ENCODE results near the gene FAM163A.
"Not testable (repeated sequence)": the region's sequence is repeated elsewhere in the genome, so short reads cannot be mapped to it uniquely, and the experiment has no call there.

Gene FAM163A

DNA sequence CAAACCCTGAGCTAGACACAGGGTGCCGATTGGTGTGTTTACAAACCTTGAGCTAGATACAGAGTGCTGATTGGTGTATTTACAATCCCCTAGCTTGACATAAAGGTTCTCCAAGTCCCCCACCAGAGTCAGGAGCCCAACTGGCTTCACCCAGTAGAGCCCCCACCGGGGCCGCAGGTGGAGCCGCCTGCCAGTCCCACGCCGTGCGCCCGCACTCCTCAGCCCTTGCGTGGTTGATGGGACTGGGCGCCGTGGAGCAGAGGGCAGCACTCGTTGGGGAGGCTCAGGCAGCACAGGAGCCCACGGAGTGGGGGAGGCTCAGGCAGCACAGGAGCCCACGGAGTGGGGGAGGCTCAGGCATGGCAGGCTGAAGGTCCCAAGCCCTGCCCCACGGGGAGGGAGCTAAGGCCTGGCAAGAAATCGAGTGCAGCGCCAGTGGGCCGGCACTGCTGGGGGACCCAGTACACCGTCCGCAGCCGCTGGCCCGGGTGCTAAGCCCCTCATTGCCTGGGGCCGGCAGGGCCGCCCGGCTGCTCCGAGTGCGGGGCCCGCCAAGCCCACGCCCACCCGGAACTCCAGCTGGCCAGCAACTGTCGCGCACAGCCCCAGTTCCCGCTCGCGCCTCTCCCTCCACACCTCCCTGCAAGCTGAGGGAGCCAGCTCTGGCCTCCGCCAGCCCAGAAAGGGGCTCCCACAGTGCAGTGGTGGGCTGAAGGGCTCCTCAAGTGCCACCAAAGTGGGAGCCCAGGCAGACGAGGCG lies 93.8 kb downstream of the FAM163A start:
- in situ Hi-C loops (cut with MboI; ENCODE audit: low sequenced_read_pairs) = not testable (repeated sequence)

DNA sequence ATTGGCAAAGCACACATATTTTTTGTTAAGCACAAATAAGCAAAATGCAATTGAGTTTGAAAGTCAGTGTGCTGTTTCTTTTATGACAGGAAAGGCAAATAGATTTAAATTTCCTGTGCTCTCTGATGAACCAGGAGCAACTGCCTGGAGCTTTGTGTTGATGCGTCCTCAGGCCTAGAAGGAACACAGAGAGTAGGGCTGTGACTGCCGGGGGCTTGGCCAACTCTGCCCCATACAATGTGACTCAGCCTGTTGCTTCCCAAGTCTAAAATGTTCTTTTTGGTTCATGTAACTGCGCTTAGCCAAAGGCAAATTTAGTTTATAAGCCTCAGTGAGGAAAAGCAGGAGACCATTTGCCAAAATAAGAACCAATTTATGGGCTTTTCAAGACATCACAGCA lies 97.0 kb downstream of the FAM163A start:
- in situ Hi-C loops (cut with MboI; ENCODE audit: low sequenced_read_pairs) = no loop called here

DNA sequence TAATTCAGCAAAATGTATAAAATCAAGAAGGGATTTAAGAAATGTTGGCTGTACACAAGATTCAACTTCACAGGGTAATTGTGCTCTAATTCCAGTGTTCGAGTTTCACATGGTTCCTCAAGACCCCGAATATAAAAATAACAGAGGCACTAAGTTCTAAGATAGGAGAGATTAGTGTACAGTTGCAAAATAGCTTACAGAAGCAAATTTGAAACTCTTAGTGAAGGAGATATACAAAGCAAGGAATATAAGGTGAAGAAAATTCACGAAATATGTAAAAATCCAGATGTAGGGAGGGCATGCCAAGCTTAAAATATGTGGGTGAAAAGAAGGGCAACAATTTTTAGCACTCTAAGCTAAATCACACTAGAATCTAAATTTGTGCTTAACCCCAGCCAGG lies 105.1 kb downstream of the FAM163A start:
- in situ Hi-C loops (cut with MboI; ENCODE audit: low sequenced_read_pairs) = no loop called here

DNA sequence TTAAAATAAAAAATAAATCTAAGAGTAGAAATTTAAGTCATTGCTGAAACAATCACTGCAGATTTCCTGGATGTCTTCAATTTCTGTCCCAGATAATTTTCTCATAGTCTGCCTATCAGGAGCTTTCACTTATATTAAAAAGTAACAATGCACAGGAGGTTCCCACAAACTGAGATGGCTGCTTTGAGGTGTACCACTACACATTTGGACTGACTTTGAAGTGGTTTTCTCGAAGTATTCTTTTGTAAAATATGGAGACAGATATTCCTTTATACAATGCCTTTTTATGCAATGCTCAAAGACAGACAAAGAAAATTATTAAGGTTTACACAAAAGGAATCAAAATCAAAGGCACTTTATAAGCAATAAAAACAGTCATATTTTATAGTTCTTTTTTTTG lies 110.0 kb downstream of the FAM163A start:
- in situ Hi-C loops (cut with MboI; ENCODE audit: low sequenced_read_pairs) = no loop called here

DNA sequence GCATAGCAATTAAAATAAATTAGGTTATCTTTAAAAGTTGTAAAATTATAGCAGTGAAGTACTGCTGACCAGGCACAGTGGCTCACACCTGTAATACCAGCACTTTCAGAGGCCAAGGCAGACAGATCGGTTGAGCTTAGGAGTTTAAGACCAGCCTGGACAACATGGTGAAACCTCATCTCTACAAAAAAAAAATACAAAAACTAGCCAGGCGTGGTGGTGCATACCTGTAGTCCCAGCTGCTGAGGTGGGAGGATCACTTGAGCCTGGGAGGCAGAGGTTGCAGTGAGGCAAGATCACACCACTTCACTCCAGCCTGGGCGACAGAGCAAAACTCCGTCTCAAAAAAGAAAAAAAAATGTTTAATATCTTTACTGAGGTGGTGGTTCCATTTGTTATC lies 112.7 kb downstream of the FAM163A start:
- in situ Hi-C loops (cut with MboI; ENCODE audit: low sequenced_read_pairs) = not testable (repeated sequence)

DNA sequence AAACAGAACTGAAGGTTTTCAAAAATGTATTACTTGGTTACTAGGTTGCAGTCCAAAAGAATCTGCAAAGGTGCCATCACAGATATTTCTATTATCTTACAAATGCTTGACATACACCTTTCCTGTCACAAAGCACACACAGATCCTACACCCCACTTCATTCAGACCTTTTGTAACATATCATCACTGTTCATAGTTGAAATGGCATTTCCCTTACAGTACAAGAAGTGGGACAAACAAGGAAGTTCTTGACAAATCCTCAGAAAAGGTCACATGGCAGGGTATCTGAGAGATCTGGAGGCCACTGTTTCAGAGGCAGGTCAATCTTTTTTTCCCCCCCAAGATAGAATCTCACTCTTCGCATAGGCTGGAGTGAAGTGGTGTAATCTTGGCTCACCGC lies 113.2 kb downstream of the FAM163A start:
- in situ Hi-C loops (cut with MboI; ENCODE audit: low sequenced_read_pairs) = no loop called here

DNA sequence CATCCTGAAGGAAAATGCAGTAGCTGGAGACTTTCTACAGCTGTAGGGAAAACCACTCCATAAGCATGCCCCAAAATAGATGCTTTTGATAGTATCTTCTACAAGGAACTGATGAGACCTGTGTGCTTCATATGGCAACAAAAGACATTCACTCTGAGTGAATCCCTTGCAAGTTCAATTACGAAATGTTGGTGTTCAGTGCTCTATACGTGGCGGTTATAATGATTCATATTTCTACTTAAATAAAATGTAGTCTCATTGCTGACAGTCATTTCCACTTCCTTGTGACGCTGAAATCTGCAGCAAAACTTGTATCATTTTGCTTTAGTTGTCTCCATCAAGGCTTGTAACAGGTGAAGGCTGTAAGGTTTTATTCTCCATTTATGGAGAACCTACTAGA lies 113.9 kb downstream of the FAM163A start:
- in situ Hi-C loops (cut with MboI; ENCODE audit: low sequenced_read_pairs) = no loop called here

DNA sequence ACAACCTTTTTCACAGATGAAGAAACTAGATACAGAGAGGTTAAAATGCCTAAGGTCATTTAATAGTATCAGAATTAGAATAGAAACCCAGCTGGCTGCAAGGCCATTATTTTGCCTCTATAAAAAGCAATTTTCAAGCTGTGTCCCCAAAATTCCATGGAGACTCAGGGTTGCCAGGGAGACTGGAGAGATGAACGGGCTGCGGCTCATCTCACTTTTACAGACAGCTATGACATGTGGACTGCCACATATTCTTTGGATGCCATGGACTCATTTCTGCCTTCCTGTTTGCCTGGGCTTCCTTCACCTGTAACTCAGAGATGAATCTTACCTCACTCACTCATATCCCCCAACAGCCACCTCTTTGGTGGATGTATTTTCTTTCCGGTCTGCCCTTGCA lies 117.6 kb downstream of the FAM163A start:
- in situ Hi-C loops (cut with MboI; ENCODE audit: low sequenced_read_pairs) = no loop called here

DNA sequence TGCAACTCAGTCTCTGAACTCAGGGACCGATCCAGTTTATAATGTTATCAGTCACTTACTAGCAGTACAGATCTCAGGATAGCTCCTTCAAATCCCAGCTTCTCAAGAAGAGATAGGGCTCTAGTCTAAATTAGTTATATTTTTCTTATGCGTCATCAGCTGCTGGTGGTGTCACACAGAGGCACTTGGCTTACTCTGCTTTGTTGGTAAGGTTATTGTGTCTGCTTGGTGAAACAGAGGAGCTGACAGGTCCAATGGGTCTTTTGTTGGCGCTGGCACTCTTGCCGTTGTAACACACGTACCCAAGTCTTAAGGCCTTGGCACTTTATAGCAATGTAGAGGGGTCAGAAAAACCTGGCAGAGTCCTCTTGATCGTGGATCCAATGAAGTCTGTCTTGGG lies 122.3 kb downstream of the FAM163A start:
- in situ Hi-C loops (cut with MboI; ENCODE audit: low sequenced_read_pairs) = no loop called here
